Caco-2 (cell line): Measurements from ENCODE around the gene EIF2A. TPM values are rescaled to one million over a fixed set of nuclear protein-coding genes. Genes with fewer than 3 reads are reported as not detected.

ENCODE experiments used
- BruUV-seq: library from RNA; stranded (reverse); fragments of 400-500 nt; replicated peaks from 2 replicates; lab custom pipeline; 2021; lab: Mats Ljungman, UMichigan
- CTCF ChIA-PET: fragments of 300-600 bp; sonication (Branson Sonifier 250); formaldehyde crosslinking; loops from one replicate; lab custom pipeline; 2022; ENCODE audit warnings: antibody characterized with exemption; lab: Charles Lee
- POLR2A ChIA-PET: fragments of 300-600 bp; sonication (Branson Sonifier 250); formaldehyde crosslinking; loops from one replicate; lab custom pipeline; 2022; ENCODE audit warnings: antibody characterized with exemption; lab: Charles Lee
- DNase-seq, 2 experiments: peaks; one replicate each; pipeline versions ENCODE4 v3.0.0 to v3.0.0-alpha.2; 2020 to 2022
- H3K27me3 ChIP-seq: replicated peaks from 2 replicates; pipeline ENCODE4 v1.6.0; 2011; ENCODE audit warnings: low read length; ENCODE audit not compliant: control insufficient read depth, insufficient read depth
- H3K36me3 ChIP-seq: 2 replicates; pipeline ENCODE4 v1.5.1; 2011; ENCODE audit warnings: low read length; ENCODE audit not compliant: control insufficient read depth, insufficient read depth
- H3K4me1 ChIP-seq: fragments of 250-450 bp; sonication (Bioruptor Pico); 2 replicates; pipeline ENCODE4 v1.5.1; 2020; ENCODE audit warnings: mild to moderate bottlenecking
- H3K4me3 ChIP-seq: 2 replicates; pipeline ENCODE4 v1.5.1; 2011; ENCODE audit warnings: low read depth, mild to moderate bottlenecking, control low read depth, low read length
- H3K9me3 ChIP-seq: fragments of 250-450 bp; sonication (Bioruptor Pico); 2 replicates; pipeline ENCODE4 v1.5.1; 2020; ENCODE audit warnings: mild to moderate bottlenecking, moderate library complexity
- H3K27ac Mint-ChIP-seq: one replicate; pipeline ENCODE4 v1.8.0; 2022; ENCODE audit warnings: mixed read lengths; ENCODE audit not compliant: unreplicated experiment
- H3K27me3 Mint-ChIP-seq: one replicate; pipeline ENCODE4 v1.8.0; 2022; ENCODE audit warnings: mixed read lengths; ENCODE audit not compliant: insufficient read depth, unreplicated experiment
- H3K36me3 Mint-ChIP-seq: one replicate; pipeline ENCODE4 v1.8.0; 2022; ENCODE audit warnings: mild to moderate bottlenecking, mixed read lengths; ENCODE audit not compliant: insufficient read depth, unreplicated experiment
- H3K4me1 Mint-ChIP-seq: one replicate; pipeline ENCODE4 v1.8.0; 2022; ENCODE audit warnings: low read depth, mixed read lengths; ENCODE audit not compliant: unreplicated experiment
- H3K4me3 Mint-ChIP-seq: one replicate; pipeline ENCODE4 v1.8.0; 2022; ENCODE audit warnings: mild to moderate bottlenecking, moderate library complexity, mixed read lengths; ENCODE audit not compliant: unreplicated experiment
- H3K9me3 Mint-ChIP-seq: one replicate; pipeline ENCODE4 v1.8.0; 2022; ENCODE audit warnings: mixed read lengths; ENCODE audit not compliant: unreplicated experiment
- intact Hi-C: fragments of 100-400 bp; cut with micrococcal nuclease; formaldehyde crosslinking; loops from one replicate; pipeline ENCODE4 v1.10.0; 2022; ENCODE audit not compliant: unreplicated experiment
- total RNA-seq: library from RNA; stranded (reverse); gene quantifications from 2 replicates; pipeline ENCODE4 v1.2.3, GENCODE V29; 2022
- TF ChIP-seq, protein P1 (sequence below), 2 experiments: fragments of 200-600 bp in 1 of 2; IDR thresholded peaks; 1 replicate in 1 of 2; 2 replicates in 1 of 2; pipeline versions ENCODE4 v1.5.1 to v1.8.0; 2011 to 2022; ENCODE audit warnings: antibody characterized with exemption in 1 of 2, control low read depth in 1 of 2, inconsistent platforms in 1 of 2, low read depth in 1 of 2, low read length in 1 of 2, mild to moderate bottlenecking in 1 of 2, moderate library complexity in 1 of 2; ENCODE audit not compliant: insufficient read depth in 1 of 2, severe bottlenecking in 1 of 2, unreplicated experiment in 1 of 2

EIF2A gene
- total RNA-seq, 1 experiment from 2014 or later = 97.1 TPM

DNA sequence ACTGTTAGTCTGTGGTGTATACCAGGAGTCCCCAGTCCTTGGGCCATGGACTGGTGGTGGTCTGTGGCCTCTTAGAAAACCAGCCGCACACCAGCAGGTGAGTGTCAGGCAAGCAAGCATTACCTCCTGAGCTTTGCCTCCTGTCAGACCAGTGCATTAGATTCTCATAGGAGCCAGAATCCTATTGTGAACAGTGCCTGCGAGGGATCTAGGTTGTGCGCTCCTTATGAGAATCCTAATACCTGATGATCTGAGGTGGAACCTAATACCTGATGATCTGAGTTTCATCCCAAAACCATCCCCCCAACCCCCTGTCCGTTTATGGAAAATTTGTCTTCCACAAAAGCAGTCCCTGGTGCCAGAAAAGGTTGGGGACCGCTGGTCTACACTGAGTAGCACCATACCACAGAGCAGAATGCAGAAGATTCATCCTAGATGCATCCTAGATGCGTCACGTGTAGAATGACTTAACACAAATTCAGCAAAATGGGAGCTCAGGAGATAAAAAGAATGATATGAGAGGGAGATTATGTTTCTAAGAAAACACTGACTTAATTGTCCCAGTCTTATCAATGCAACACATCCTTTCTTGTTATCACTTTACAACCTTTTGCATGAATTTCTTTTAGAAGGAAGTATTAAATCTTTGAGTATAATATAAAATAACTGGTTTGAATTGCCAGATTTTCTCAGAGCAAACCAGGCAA is 85.1 kb downstream of the EIF2A start:
- H3K4me3 ChIP-seq = no peak overlapping the region
- no peaks in the 10 kb centered on the region for H3K27me3 Mint-ChIP-seq
- TF ChIP-seq, protein P1, sequence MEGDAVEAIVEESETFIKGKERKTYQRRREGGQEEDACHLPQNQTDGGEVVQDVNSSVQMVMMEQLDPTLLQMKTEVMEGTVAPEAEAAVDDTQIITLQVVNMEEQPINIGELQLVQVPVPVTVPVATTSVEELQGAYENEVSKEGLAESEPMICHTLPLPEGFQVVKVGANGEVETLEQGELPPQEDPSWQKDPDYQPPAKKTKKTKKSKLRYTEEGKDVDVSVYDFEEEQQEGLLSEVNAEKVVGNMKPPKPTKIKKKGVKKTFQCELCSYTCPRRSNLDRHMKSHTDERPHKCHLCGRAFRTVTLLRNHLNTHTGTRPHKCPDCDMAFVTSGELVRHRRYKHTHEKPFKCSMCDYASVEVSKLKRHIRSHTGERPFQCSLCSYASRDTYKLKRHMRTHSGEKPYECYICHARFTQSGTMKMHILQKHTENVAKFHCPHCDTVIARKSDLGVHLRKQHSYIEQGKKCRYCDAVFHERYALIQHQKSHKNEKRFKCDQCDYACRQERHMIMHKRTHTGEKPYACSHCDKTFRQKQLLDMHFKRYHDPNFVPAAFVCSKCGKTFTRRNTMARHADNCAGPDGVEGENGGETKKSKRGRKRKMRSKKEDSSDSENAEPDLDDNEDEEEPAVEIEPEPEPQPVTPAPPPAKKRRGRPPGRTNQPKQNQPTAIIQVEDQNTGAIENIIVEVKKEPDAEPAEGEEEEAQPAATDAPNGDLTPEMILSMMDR (IDR thresholded peaks at IDR 0.05; ENCODE audit: insufficient read depth in 1 of 2, low read depth in 1 of 2, low read length in 1 of 2, severe bottlenecking in 1 of 2, unreplicated experiment in 1 of 2) = no peak
- no peaks in the 10 kb centered on the region for H3K27me3 ChIP-seq
- no peaks in the 10 kb centered on the region for H3K9me3 ChIP-seq
- intact Hi-C loops = no loop called here
- CTCF ChIA-PET = no interaction called here
- no peaks in the 10 kb centered on the region for H3K4me1 Mint-ChIP-seq
- no peak overlapping the region for H3K27ac Mint-ChIP-seq
- DNase-seq = no peak
- POLR2A ChIA-PET = no interaction called here
- H3K9me3 Mint-ChIP-seq = no peaks in the 10 kb centered on the region
- no TSS peak for BruUV-seq
- H3K36me3 ChIP-seq = no peaks in the 10 kb centered on the region; the same call in 1 of the 2 replicates
- no peak overlapping the region for H3K4me3 Mint-ChIP-seq
- peaks cover 6% of the 10 kb centered on the region for H3K36me3 Mint-ChIP-seq
- H3K4me1 ChIP-seq = no peaks in the 10 kb centered on the region

DNA sequence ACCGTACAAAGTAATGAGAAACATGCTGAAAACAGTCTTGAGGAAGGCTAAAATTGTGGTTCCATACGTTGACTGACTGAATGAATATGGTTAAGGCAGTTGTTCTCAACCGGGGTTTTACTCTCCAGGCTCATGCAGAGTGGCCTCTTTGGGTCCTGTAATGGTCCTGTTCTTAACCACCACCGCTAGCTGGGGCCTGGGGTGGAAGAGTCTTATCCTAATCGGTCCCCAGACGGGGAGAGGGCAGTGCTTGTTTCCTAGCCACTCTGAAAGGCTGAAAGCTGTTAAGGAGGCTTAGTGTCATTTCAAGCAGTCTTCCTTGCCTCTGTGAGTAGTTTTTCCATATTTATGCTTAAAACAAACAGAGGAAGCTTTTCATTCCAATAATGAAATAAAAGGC is 88.5 kb downstream of the EIF2A start:
- Histone ChIP-seq H3K4me3 (no peak overlapping the region), H3K4me1 (no peaks in the 10 kb centered on the region), H3K9me3 (no peaks in the 10 kb centered on the region), H3K36me3 (no peaks in the 10 kb centered on the region; the same call in 1 of the 2 replicates), H3K27me3 (no peaks in the 10 kb centered on the region)
- H3K36me3 Mint-ChIP-seq = peaks cover 5% of the 10 kb centered on the region
- no peak overlapping the region for H3K27ac Mint-ChIP-seq
- no peaks in the 10 kb centered on the region for H3K9me3 Mint-ChIP-seq
- ChIA-PET CTCF (no interaction called here), POLR2A (no interaction called here)
- no peaks in the 10 kb centered on the region for H3K27me3 Mint-ChIP-seq
- no peak for DNase-seq
- no peak overlapping the region for H3K4me3 Mint-ChIP-seq
- TF ChIP-seq, protein P1 (IDR thresholded peaks at IDR 0.05; ENCODE audit: insufficient read depth in 1 of 2, low read depth in 1 of 2, low read length in 1 of 2, severe bottlenecking in 1 of 2, unreplicated experiment in 1 of 2) = no peak
- intact Hi-C loops = no loop called here
- BruUV-seq = no TSS peak
- H3K4me1 Mint-ChIP-seq = no peaks in the 10 kb centered on the region

DNA sequence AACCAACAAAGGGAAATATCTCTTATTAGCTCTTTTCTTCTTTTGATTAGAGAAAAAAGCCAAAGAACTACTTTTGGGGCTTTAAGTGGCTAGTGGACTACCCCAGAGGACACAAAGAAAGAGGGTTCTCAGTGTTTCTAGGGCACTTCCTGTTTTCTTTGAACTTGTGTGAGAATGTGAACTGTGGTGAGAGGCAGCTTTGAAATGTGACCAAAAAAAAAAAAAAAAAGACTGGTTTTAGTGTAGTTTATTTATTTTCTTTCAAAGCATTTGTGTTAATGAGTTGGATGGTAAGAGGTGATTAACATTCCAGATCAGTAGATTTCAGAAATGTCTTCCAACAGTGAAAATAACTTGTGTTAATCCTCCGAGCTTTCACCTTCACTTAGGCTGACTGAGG is 88.9 kb downstream of the EIF2A start:
- POLR2A ChIA-PET = no interaction called here

More for the DNA sequence above, 88.9 kb downstream of the EIF2A start:
- Histone ChIP-seq H3K9me3 (no peaks in the 10 kb centered on the region), H3K27me3 (no peaks in the 10 kb centered on the region), H3K4me1 (no peaks in the 10 kb centered on the region), H3K4me3 (no peak overlapping the region), H3K36me3 (no peaks in the 10 kb centered on the region; the same call in 1 of the 2 replicates)
- TF ChIP-seq, protein P1 (IDR thresholded peaks at IDR 0.05; ENCODE audit: insufficient read depth in 1 of 2, low read depth in 1 of 2, low read length in 1 of 2, severe bottlenecking in 1 of 2, unreplicated experiment in 1 of 2) = no peak
- CTCF ChIA-PET = no interaction called here
- H3K36me3 Mint-ChIP-seq = peaks cover 3% of the 10 kb centered on the region
- no TSS peak for BruUV-seq
- DNase-seq = no peak
- H3K27me3 Mint-ChIP-seq = no peaks in the 10 kb centered on the region
- no peak overlapping the region for H3K4me3 Mint-ChIP-seq
- no peaks in the 10 kb centered on the region for H3K4me1 Mint-ChIP-seq
- H3K9me3 Mint-ChIP-seq = no peaks in the 10 kb centered on the region
- intact Hi-C loops = no loop called here
- H3K27ac Mint-ChIP-seq = no peak overlapping the region

Other genes with a start within 250 kb of the EIF2A start
- 30.8 and 33.6 TPM in 2 replicates for gene TSC22D2, start 138.5 kb upstream of the EIF2A start, total RNA-seq
- gene SERP1, start 291 bp upstream of the EIF2A start, total RNA-seq = 89.4 and 90.8 TPM in 2 replicates
- gene SELENOT, start 56.5 kb downstream of the EIF2A start, total RNA-seq = 121 and 124 TPM in 2 replicates
- gene ERICH6, start 157.1 kb downstream of the EIF2A start, total RNA-seq = not detected in 2 replicates
- gene SIAH2, start 216.4 kb downstream of the EIF2A start, total RNA-seq = 25.6 and 31.8 TPM in 2 replicates